SK-N-SH treated with all-trans-retinoic acid at 6 μM for 48 hours (cell line): ENCODE results near the gene GCC2.
"Not testable (repeated sequence)": the region's sequence is repeated elsewhere in the genome, so short reads cannot be mapped to it uniquely, and the experiment has no call there.

Source experiments
- ATAC-seq: fragments of 200-7000 bp; cut with Tn5 transposase; 3 replicates; pipeline ENCODE4 v1.9.1; 2020; ENCODE audit warnings: mild to moderate bottlenecking, moderate library complexity
- ARNTL ChIP-seq: fragments of 450-650 bp; formaldehyde crosslinking; IDR thresholded peaks from 2 replicates; pipeline ENCODE4 v1.5.0; 2020; ENCODE audit warnings: low read depth, mild to moderate bottlenecking, moderate library complexity, borderline replicate concordance
- BACH2 ChIP-seq: fragments of 250-450 bp; sonication (Bioruptor Pico); IDR thresholded peaks from 2 replicates; pipeline ENCODE4 v1.9.0; 2021; ENCODE audit warnings: mild to moderate bottlenecking, borderline replicate concordance
- CREB5 ChIP-seq: fragments of 250-450 bp; sonication (Bioruptor Pico); IDR thresholded peaks from 2 replicates; pipeline ENCODE4 v1.5.1; 2020; ENCODE audit warnings: low read depth, mild to moderate bottlenecking, moderate library complexity
- CSDC2 ChIP-seq: fragments of 250-450 bp; sonication (Bioruptor Pico); IDR thresholded peaks from 2 replicates; pipeline ENCODE4 v1.5.0; 2020; ENCODE audit warnings: mild to moderate bottlenecking, moderate library complexity
- CSRNP3 ChIP-seq: fragments of 250-450 bp; sonication (Bioruptor Pico); IDR thresholded peaks from 2 replicates; pipeline ENCODE4 v1.5.1; 2021; ENCODE audit warnings: mild to moderate bottlenecking, moderate library complexity
- GLIS3 ChIP-seq: fragments of 250-450 bp; sonication (Bioruptor Pico); IDR thresholded peaks from 2 replicates; pipeline ENCODE4 v1.5.0; 2020; ENCODE audit warnings: mild to moderate bottlenecking, moderate library complexity
- ISL1 ChIP-seq: fragments of 250-450 bp; sonication (Bioruptor Pico); IDR thresholded peaks from 2 replicates; pipeline ENCODE4 v2.1.2; 2022; ENCODE audit warnings: mild to moderate bottlenecking, moderate library complexity
- OSR1 ChIP-seq: fragments of 250-450 bp; sonication (Bioruptor Pico); IDR thresholded peaks from 2 replicates; pipeline ENCODE4 v1.8.0; 2022; ENCODE audit warnings: moderate library complexity, mild to moderate bottlenecking, inconsistent platforms
- POU6F1 ChIP-seq: fragments of 250-450 bp; sonication (Bioruptor Pico); IDR thresholded peaks from 2 replicates; pipeline ENCODE4 v1.8.0; 2021; ENCODE audit warnings: low read depth, mild to moderate bottlenecking, moderate library complexity, borderline replicate concordance
- PPARA ChIP-seq: fragments of 250-450 bp; sonication (Bioruptor Pico); IDR thresholded peaks from 2 replicates; pipeline ENCODE4 v1.5.0; 2020; ENCODE audit warnings: mild to moderate bottlenecking, borderline replicate concordance
- RARB ChIP-seq: fragments of 250-450 bp; sonication (Bioruptor Pico); IDR thresholded peaks from 2 replicates; pipeline ENCODE4 v1.8.0; 2021; ENCODE audit warnings: mild to moderate bottlenecking, moderate library complexity
- SNAI2 ChIP-seq: fragments of 250-450 bp; sonication (Bioruptor Pico); IDR thresholded peaks from 2 replicates; pipeline ENCODE4 v1.5.0; 2020; ENCODE audit warnings: mild to moderate bottlenecking, moderate library complexity
- TCF4 ChIP-seq: fragments of 250-450 bp; sonication (Bioruptor Pico); IDR thresholded peaks from 2 replicates; pipeline ENCODE4 v1.8.0; 2021; ENCODE audit warnings: mild to moderate bottlenecking, moderate library complexity, borderline replicate concordance
- TOX ChIP-seq: fragments of 250-450 bp; sonication (Bioruptor Pico); IDR thresholded peaks from 2 replicates; pipeline ENCODE4 v1.8.0; 2021; ENCODE audit warnings: mild to moderate bottlenecking, moderate library complexity, borderline replicate concordance
- ZC3H10 ChIP-seq: fragments of 250-450 bp; sonication (Bioruptor Pico); IDR thresholded peaks from 2 replicates; pipeline ENCODE4 v1.5.1; 2021; ENCODE audit warnings: mild to moderate bottlenecking, moderate library complexity
- ZFP3 ChIP-seq: fragments of 250-450 bp; sonication (Bioruptor Pico); IDR thresholded peaks from 2 replicates; pipeline ENCODE4 v1.5.0; 2020; ENCODE audit warnings: mild to moderate bottlenecking, moderate library complexity
- ZNF565 ChIP-seq: fragments of 450-650 bp; formaldehyde crosslinking; conservative IDR thresholded peaks from 2 replicates; pipeline ENCODE4 v1.5.0; 2020; ENCODE audit warnings: low read depth, mild to moderate bottlenecking, moderate library complexity
- ZNF70 ChIP-seq: fragments of 450-650 bp; formaldehyde crosslinking; IDR thresholded peaks from 2 replicates; pipeline ENCODE4 v1.5.0; 2020; ENCODE audit warnings: mild to moderate bottlenecking, moderate library complexity
- ZNF8 ChIP-seq: fragments of 450-650 bp; formaldehyde crosslinking; IDR thresholded peaks from 2 replicates; pipeline ENCODE4 v1.5.0; 2020; ENCODE audit warnings: mild to moderate bottlenecking, moderate library complexity
- TF ChIP-seq, protein P1 (sequence below): fragments of 250-450 bp; sonication (Bioruptor Pico); IDR thresholded peaks from 2 replicates; pipeline ENCODE4 v1.8.0; 2020; ENCODE audit warnings: mild to moderate bottlenecking, moderate library complexity, borderline replicate concordance

The GCC2 gene

DNA sequence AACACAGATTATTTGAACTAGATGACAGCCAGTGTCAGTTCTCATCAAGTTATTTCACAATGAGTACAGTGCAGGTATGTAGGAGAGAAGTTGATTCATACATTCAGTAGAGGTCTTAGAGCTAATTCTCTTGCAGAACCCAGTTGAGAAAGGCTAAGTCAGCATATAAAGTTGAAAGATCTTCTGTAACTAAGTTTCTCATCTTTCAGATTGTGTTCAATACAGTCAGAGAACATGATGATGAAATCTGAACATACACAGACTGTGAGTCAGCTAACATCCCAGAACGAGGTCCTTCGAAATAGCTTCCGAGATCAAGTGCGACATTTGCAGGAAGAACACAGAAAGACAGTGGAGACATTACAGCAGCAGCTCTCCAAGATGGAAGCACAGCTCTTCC, 43.4 kb downstream of the GCC2 start:
- ATAC-seq, result peak; percentile 98
- TF ChIP-seq ZC3H10 (CRISPR knock-in tag) (no peak), BACH2 (CRISPR knock-in tag) (no peak), GLIS3 (no peak), PPARA (CRISPR knock-in tag) (no peak), CSRNP3 (no peak), ISL1 (CRISPR knock-in tag) (no peak), CREB5 (no peak), ZNF70 (CRISPR knock-in tag) (no peak), TCF4 (CRISPR knock-in tag) (no peak), OSR1 (CRISPR knock-in tag) (no peak), RARB (CRISPR knock-in tag) (no peak), CSDC2 (no peak), ZNF565 (no peak), ZFP3 (no peak), ARNTL (CRISPR knock-in tag) (no peak), TOX (CRISPR knock-in tag) (no peak), POU6F1 (no peak), ZNF8 (CRISPR knock-in tag) (no peak), SNAI2 (CRISPR knock-in tag) (no peak)
- TF ChIP-seq, protein P1, sequence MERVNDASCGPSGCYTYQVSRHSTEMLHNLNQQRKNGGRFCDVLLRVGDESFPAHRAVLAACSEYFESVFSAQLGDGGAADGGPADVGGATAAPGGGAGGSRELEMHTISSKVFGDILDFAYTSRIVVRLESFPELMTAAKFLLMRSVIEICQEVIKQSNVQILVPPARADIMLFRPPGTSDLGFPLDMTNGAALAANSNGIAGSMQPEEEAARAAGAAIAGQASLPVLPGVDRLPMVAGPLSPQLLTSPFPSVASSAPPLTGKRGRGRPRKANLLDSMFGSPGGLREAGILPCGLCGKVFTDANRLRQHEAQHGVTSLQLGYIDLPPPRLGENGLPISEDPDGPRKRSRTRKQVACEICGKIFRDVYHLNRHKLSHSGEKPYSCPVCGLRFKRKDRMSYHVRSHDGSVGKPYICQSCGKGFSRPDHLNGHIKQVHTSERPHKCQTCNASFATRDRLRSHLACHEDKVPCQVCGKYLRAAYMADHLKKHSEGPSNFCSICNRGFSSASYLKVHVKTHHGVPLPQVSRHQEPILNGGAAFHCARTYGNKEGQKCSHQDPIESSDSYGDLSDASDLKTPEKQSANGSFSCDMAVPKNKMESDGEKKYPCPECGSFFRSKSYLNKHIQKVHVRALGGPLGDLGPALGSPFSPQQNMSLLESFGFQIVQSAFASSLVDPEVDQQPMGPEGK (CRISPR knock-in tag), result no peak

GRCh38 chr2:108496167-108496566, 47.2 kb downstream of the GCC2 start:
- not testable (repeated sequence) for ATAC-seq

- not testable (repeated sequence) for ATAC-seq
Observed at GRCh38 chr2:108507620-108508019, 58.6 kb downstream of the GCC2 start.

DNA sequence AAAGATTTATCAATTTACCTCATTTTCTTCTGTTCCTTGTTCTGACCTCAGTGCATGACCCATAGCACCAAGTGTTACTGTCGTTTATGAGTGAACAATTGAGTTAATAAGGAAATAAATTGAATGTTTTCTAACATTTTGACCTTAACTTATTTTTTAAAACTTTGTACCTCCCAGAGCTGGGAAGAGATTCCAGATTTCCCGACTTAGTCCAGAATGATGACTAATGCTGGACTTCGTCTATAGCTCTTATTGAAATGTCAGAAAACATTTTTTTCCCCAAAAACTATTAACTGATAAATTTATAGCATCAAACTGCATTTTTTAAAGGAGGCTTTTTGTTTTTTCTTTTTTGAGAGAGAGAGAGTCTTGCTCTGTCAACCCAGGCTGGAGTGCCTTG, 63.4 kb downstream of the GCC2 start:
- ATAC-seq, result not testable (repeated sequence)

DNA sequence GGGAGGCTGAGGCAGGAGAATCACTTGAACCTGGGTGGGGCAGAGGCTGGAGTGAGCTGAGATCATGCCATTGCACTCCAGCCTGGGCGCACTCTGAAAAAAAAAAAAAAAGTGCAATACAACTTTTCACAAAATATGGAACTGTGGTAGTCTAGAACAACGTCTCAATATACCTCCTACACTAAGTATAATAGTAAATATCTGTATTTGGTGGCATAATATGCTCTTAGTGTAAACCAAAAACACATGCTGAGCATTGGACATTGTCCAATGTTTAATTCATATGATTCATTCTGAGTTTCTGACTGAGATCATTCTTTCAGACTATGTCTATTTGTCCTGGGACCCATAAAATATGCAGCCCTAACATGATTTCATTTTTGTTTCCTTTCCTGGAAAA, 65.5 kb downstream of the GCC2 start:
- ATAC-seq, result not testable (repeated sequence)

GRCh38 chr2:108524688-108525087, 75.7 kb downstream of the GCC2 start:
- ATAC-seq, result not testable (repeated sequence)

DNA sequence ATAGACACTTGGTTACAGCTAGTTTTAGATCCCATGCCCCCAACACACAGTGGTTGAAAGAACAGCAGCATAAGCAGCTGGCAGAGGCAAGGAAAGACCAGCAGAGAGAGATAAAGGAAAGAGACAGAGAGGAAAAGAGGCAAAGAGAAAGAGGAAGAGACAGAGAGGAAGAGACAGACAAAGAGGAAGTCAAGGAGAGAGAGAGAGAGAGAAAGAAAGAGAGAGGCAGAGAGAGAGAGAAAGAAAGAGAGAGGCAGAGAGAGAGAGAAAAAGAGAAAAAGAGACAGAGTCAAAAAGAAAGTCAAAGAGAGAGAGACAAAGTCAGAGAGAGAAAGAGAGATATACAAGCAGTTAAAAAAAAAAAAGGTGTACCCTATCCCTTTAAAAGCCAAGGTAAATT, 76.3 kb downstream of the GCC2 start:
- not testable (repeated sequence) for ATAC-seq
